H9 (cell line): ENCODE data around the gene ALKBH8. TPM values are rescaled to one million over a fixed set of nuclear protein-coding genes. Genes with fewer than 3 reads are reported as not detected.

Experiments
- DNase-seq: peaks from one replicate; pipeline ENCODE4 v3.0.0-alpha.2; 2017
- H2AFZ ChIP-seq: one replicate; pipeline ENCODE4 v1.6.1; 2013; ENCODE audit warnings: mild to moderate bottlenecking, low read length, control low read depth, moderate library complexity
- H2AK5ac ChIP-seq: 2 replicates; pipeline ENCODE4 v1.6.1; 2013; ENCODE audit warnings: low read length, control low read depth, mixed read lengths; ENCODE audit not compliant: insufficient read length
- H2BK120ac ChIP-seq: one replicate; pipeline ENCODE4 v1.6.1; 2013; ENCODE audit warnings: low read depth, mild to moderate bottlenecking, low read length, control low read depth, inconsistent platforms; ENCODE audit not compliant: poor library complexity, severe bottlenecking
- H2BK12ac ChIP-seq: 2 replicates; pipeline ENCODE4 v1.6.1; 2013; ENCODE audit warnings: low read length, control low read depth, mixed read lengths, low read depth; ENCODE audit not compliant: insufficient read length
- H2BK15ac ChIP-seq: 2 replicates; pipeline ENCODE4 v1.6.1; 2013; ENCODE audit warnings: low read depth, low read length, control low read depth
- H2BK20ac ChIP-seq: one replicate; pipeline ENCODE4 v1.6.1; 2013; ENCODE audit warnings: low read depth, mild to moderate bottlenecking, low read length, control low read depth, inconsistent platforms; ENCODE audit not compliant: poor library complexity, severe bottlenecking
- H2BK5ac ChIP-seq: 2 replicates; pipeline ENCODE4 v1.6.1; 2013; ENCODE audit warnings: low read length, control low read depth, mixed read lengths; ENCODE audit not compliant: insufficient read length
- H3K14ac ChIP-seq: 2 replicates; pipeline ENCODE4 v1.6.1; 2013; ENCODE audit warnings: low read length, control low read depth; ENCODE audit not compliant: insufficient read depth
- H3K18ac ChIP-seq: 2 replicates; pipeline ENCODE4 v1.6.1; 2013; ENCODE audit warnings: low read depth, mild to moderate bottlenecking, mixed read lengths, low read length, control low read depth; ENCODE audit not compliant: insufficient read length
- H3K23ac ChIP-seq: 2 replicates; pipeline ENCODE4 v1.6.1; 2013; ENCODE audit warnings: low read length, control low read depth, mixed read lengths, low read depth; ENCODE audit not compliant: insufficient read length
- H3K23me2 ChIP-seq: 2 replicates; pipeline ENCODE4 v1.6.1; 2013; ENCODE audit warnings: low read depth, mild to moderate bottlenecking, mixed read lengths, low read length, control low read depth; ENCODE audit not compliant: insufficient read length, poor library complexity, severe bottlenecking
- H3K27ac ChIP-seq: 2 replicates; pipeline ENCODE4 v1.5.1; 2013; ENCODE audit warnings: low read length, control low read depth, mixed read lengths, low read depth; ENCODE audit not compliant: insufficient read length
- H3K27me3 ChIP-seq: 2 replicates; pipeline ENCODE4 v1.6.1; 2013; ENCODE audit warnings: low read length, control low read depth, inconsistent platforms; ENCODE audit not compliant: insufficient read depth
- H3K4ac ChIP-seq: 2 replicates; pipeline ENCODE4 v1.6.1; 2013; ENCODE audit warnings: low read depth, mild to moderate bottlenecking, control low read depth, inconsistent platforms, low read length, moderate library complexity
- H3K4me1 ChIP-seq: 2 replicates; pipeline ENCODE4 v1.6.1; 2013; ENCODE audit warnings: low read length, control low read depth, inconsistent platforms; ENCODE audit not compliant: insufficient read depth
- H3K4me2 ChIP-seq: 2 replicates; pipeline ENCODE4 v1.6.1; 2013; ENCODE audit warnings: low read length, control low read depth, mixed read lengths; ENCODE audit not compliant: insufficient read length, insufficient read depth
- H3K56ac ChIP-seq: 2 replicates; pipeline ENCODE4 v1.6.1; 2013; ENCODE audit warnings: low read depth, mild to moderate bottlenecking, mixed read lengths, low read length, control low read depth; ENCODE audit not compliant: insufficient read length
- H3K79me1 ChIP-seq: 2 replicates; pipeline ENCODE4 v1.6.1; 2013; ENCODE audit warnings: low read depth, mild to moderate bottlenecking, moderate library complexity, low read length, control low read depth, inconsistent platforms; ENCODE audit not compliant: insufficient read depth, poor library complexity, severe bottlenecking
- H3K79me2 ChIP-seq: 2 replicates; pipeline ENCODE4 v1.6.1; 2013; ENCODE audit warnings: low read length, control low read depth, inconsistent platforms; ENCODE audit not compliant: insufficient read depth
- H3K9ac ChIP-seq: 2 replicates; pipeline ENCODE4 v1.6.1; 2013; ENCODE audit warnings: low read length, control low read depth, mixed read lengths; ENCODE audit not compliant: insufficient read length; ENCODE audit errors: extremely low read depth
- H3K9me3 ChIP-seq: one replicate; pipeline ENCODE4 v1.6.1; 2013; ENCODE audit warnings: low read depth, low read length, inconsistent platforms; ENCODE audit not compliant: control insufficient read depth
- H3T11ph ChIP-seq: one replicate; pipeline ENCODE4 v1.6.1; 2013; ENCODE audit warnings: mild to moderate bottlenecking, low read length, control low read depth, inconsistent platforms
- H4K20me1 ChIP-seq: one replicate; pipeline ENCODE4 v1.6.1; 2013; ENCODE audit not compliant: control insufficient read depth, insufficient read length, insufficient read depth
- H4K5ac ChIP-seq: 2 replicates; pipeline ENCODE4 v1.6.1; 2013; ENCODE audit warnings: low read depth, mild to moderate bottlenecking, mixed read lengths, low read length, control low read depth; ENCODE audit not compliant: insufficient read length
- H4K8ac ChIP-seq: replicated peaks from 2 replicates; pipeline ENCODE4 v1.6.1; 2013; ENCODE audit warnings: low read length, control low read depth, mixed read lengths, low read depth; ENCODE audit not compliant: insufficient read length
- H4K91ac ChIP-seq: 2 replicates; pipeline ENCODE4 v1.6.1; 2013; ENCODE audit warnings: low read depth, mild to moderate bottlenecking, moderate library complexity, mixed read lengths, low read length, control low read depth; ENCODE audit not compliant: insufficient read length
- H3K27ac Mint-ChIP-seq, 3 experiments: 2 replicates in 2 of 3; 3 replicates in 1 of 3; pipeline ENCODE4 v1.8.0; 2020 to 2021; ENCODE audit warnings: mixed read lengths in 3 of 3, mild to moderate bottlenecking in 1 of 3, moderate library complexity in 1 of 3
- H3K27me3 Mint-ChIP-seq: 2 replicates; pipeline ENCODE4 v1.8.0; 2021; ENCODE audit warnings: low read depth, mild to moderate bottlenecking, moderate library complexity, mixed read lengths
- H3K36me3 Mint-ChIP-seq, 3 experiments: 2 replicates in 2 of 3; 3 replicates in 1 of 3; pipeline ENCODE4 v1.8.0; 2020 to 2021; ENCODE audit warnings: low read depth in 3 of 3, mixed read lengths in 3 of 3; ENCODE audit not compliant: insufficient read depth in 1 of 3
- H3K4me1 Mint-ChIP-seq, 2 experiments: 2 replicates each; pipeline ENCODE4 v1.8.0; 2020; ENCODE audit warnings: mixed read lengths in 2 of 2
- H3K4me3 Mint-ChIP-seq, 2 experiments: 2 replicates in 1 of 2; 3 replicates in 1 of 2; pipeline ENCODE4 v1.8.0; 2020 to 2021; ENCODE audit warnings: mild to moderate bottlenecking in 2 of 2, mixed read lengths in 2 of 2, moderate library complexity in 1 of 2
- H3K9me3 Mint-ChIP-seq, 2 experiments: 2 replicates in 1 of 2; 3 replicates in 1 of 2; pipeline ENCODE4 v1.8.0; 2020; ENCODE audit warnings: mild to moderate bottlenecking in 2 of 2, mixed read lengths in 2 of 2, moderate library complexity in 1 of 2
- CTCF ChIP-seq: fragments of 200-600 bp; sonication (generic); conservative IDR thresholded peaks from 3 replicates; pipeline ENCODE4 v1.8.0; 2021; ENCODE audit warnings: antibody characterized with exemption, mild to moderate bottlenecking
- WGBS: extraction: QIAGEN DNeasy Blood & Tissue Kit; methylation state at CpG from one replicate; pipeline ENCODE4 v1.1.7; 2013; ENCODE audit warnings: missing lambda C conversion rate, low lambda C conversion rate, mixed read lengths; ENCODE audit not compliant: insufficient read length; ENCODE audit errors: extremely low coverage; 5-methylcytosine and 5-hydroxymethylcytosine counted together
- total RNA-seq: library from RNA; stranded (reverse); gene quantifications from 2 replicates; pipeline ENCODE4 v1.2.1, GENCODE V29; 2021

The ALKBH8 gene
- total RNA-seq, 1 experiment from 2014 or later: 12.7 TPM

DNA sequence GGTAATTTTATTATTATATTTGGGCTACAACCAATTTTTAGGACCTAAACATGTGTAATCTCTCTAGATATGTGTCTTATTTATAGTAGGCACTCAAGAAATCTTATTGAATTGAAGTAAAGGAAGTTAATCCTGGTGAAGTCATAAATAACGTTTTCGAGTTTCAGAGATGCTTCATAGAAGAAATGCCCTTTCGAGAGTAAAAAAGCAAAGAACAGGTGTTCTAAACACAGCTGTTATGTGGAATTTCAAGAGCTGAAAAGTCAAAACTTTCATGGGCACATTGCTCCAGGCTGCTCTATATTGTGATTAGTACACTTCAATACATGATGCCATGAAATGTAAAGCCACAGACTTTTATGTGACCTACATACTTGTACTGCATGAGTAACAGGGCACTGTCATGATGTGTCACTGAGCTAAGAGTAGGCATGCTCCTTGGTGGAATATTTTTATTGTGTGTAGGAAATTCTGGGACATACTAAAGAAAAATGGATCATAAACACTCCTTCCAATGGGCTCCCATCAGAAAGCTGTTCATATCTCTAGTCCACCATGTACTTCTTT is 18.2 kb upstream of the ALKBH8 start:
- Histone ChIP-seq H3K79me2 (no peaks in the 10 kb centered on the region), H3K23me2 (no peaks in the 10 kb centered on the region), H2BK5ac (no peak overlapping the region), H3K79me1 (no peaks in the 10 kb centered on the region), H2BK20ac (no peak overlapping the region), H2BK12ac (no peak overlapping the region), H3T11ph (no peak overlapping the region), H3K9ac (no peak overlapping the region), H3K4me1 (no peaks in the 10 kb centered on the region), H2BK120ac (no peak overlapping the region), H3K4ac (no peak overlapping the region), H3K23ac (no peak overlapping the region), H4K20me1 (no peaks in the 10 kb centered on the region), H3K4me2 (no peak overlapping the region), H4K91ac (no peak overlapping the region), H3K56ac (no peak overlapping the region), H2BK15ac (no peak overlapping the region), H3K27me3 (peaks cover 2% of the 10 kb centered on the region; the same call in 1 of the 2 replicates), H3K9me3 (no peaks in the 10 kb centered on the region), H2AK5ac (no peak overlapping the region), H4K8ac (no peak overlapping the region), H2AFZ (no peak overlapping the region), H3K14ac (no peak overlapping the region), H3K27ac (no peak overlapping the region), H4K5ac (no peak overlapping the region), H3K18ac (no peak overlapping the region)
- no peak overlapping the region for H3K4me3 Mint-ChIP-seq
- H3K27me3 Mint-ChIP-seq: peaks cover 26% of the 10 kb centered on the region
- no peak overlapping the region for H3K27ac Mint-ChIP-seq
- H3K9me3 Mint-ChIP-seq: peaks cover 5 to 9% of the 10 kb centered on the region in 2 experiments; a peak in 3 of 5 replicates
- H3K36me3 Mint-ChIP-seq: peaks cover 0 to 6% (median 0%) of the 10 kb centered on the region in 3 experiments; a peak in 3 of 7 replicates
- DNase-seq: no peak
- no CpG with 5 or more reads among the region's 3 CpGs for WGBS
- H3K4me1 Mint-ChIP-seq: peaks cover 7 to 8% of the 10 kb centered on the region in 2 experiments
- TF ChIP-seq CTCF: no peak
